Endothelial cell of umbilical vein (primary cell): ENCODE results near the gene CPNE2. TPM values are rescaled to one million over a fixed set of nuclear protein-coding genes. Genes with fewer than 3 reads are reported as not detected.

ENCODE experiments used
- BruUV-seq: library from RNA; stranded (reverse); fragments of 400-500 nt; replicated peaks from 2 replicates; lab custom pipeline; 2021; lab: Mats Ljungman, UMichigan
- CTCF ChIA-PET: fragments of 300-600, 350-600 bp; sonication (Branson Sonifier 250); formaldehyde crosslinking; loops from one replicate; lab custom pipeline; 2021; ENCODE audit warnings: antibody characterized with exemption, inconsistent platforms; lab: Charles Lee
- POLR2A ChIA-PET: fragments of 300-600, 350-600 bp; sonication (Branson Sonifier 250); formaldehyde crosslinking; loops from one replicate; lab custom pipeline; 2021; ENCODE audit warnings: antibody characterized with exemption, inconsistent platforms; lab: Charles Lee
- DNase-seq: peaks from one replicate; pipeline ENCODE4 v3.0.0-alpha.2; 2011; ENCODE audit warnings: low read depth, low spot score
- FAIRE-seq: peaks from 2 replicates; lab custom pipeline; 2011; peaks lifted over from hg19 to GRCh38; lab: Jason Lieb, UNC
- H2AFZ ChIP-seq: 2 replicates; pipeline ENCODE4 v1.6.0; 2012; ENCODE audit warnings: low read depth, low read length, control low read depth, inconsistent platforms
- H3K27ac ChIP-seq: 2 replicates; pipeline ENCODE4 v1.5.1; 2011; ENCODE audit warnings: low read depth, mild to moderate bottlenecking, control low read depth, low read length, moderate library complexity; ENCODE audit not compliant: insufficient read depth
- H3K27me3 ChIP-seq, 2 experiments: 2 replicates each; pipeline versions ENCODE4 v1.6.0 to v1.6.1; 2011; ENCODE audit warnings: low read length in 2 of 2, mixed read lengths in 1 of 2; ENCODE audit not compliant: control insufficient read depth in 2 of 2, insufficient read depth in 2 of 2
- H3K36me3 ChIP-seq, 2 experiments: 2 replicates in 1 of 2; 3 replicates in 1 of 2; pipeline ENCODE4 v1.5.1; 2011; ENCODE audit warnings: low read length in 2 of 2, mild to moderate bottlenecking in 1 of 2, moderate library complexity in 1 of 2; ENCODE audit not compliant: control insufficient read depth in 2 of 2, insufficient read depth in 2 of 2; ENCODE audit errors: extremely low read depth in 1 of 2
- H3K4me1 ChIP-seq: 3 replicates; pipeline ENCODE4 v1.5.1; 2011; ENCODE audit warnings: mild to moderate bottlenecking, low read length; ENCODE audit not compliant: control insufficient read depth, insufficient read depth; ENCODE audit errors: extremely low read depth
- H3K4me2 ChIP-seq: 2 replicates; pipeline ENCODE4 v1.6.1; 2011; ENCODE audit warnings: low read length, control low read depth, mixed read lengths; ENCODE audit not compliant: insufficient read depth
- H3K4me3 ChIP-seq, 3 experiments: fragments of 200-600 bp in 1 of 3; sonication (generic), shearing (Covaris generic) in 1 of 3; replicated peaks in 1 of 3; 2 replicates each; pipeline ENCODE4 v1.5.1; 2011 to 2016; ENCODE audit warnings: control low read depth in 3 of 3, low read length in 3 of 3, mild to moderate bottlenecking in 2 of 3, inconsistent platforms in 1 of 3, low read depth in 1 of 3, moderate library complexity in 1 of 3; ENCODE audit not compliant: insufficient read depth in 1 of 3
- H3K79me2 ChIP-seq: 2 replicates; pipeline ENCODE4 v1.6.0; 2012; ENCODE audit warnings: low read length, inconsistent platforms; ENCODE audit not compliant: control insufficient read depth, insufficient read depth
- H3K9ac ChIP-seq: replicated peaks from 2 replicates; pipeline ENCODE3; 2011; ENCODE audit warnings: low read length, control low read depth; ENCODE audit not compliant: insufficient read depth; ENCODE audit errors: extremely low read depth
- H3K9me1 ChIP-seq: replicated peaks from 3 replicates; pipeline ENCODE4 v1.6.0; 2011; ENCODE audit warnings: mild to moderate bottlenecking, low read length; ENCODE audit not compliant: control insufficient read depth, insufficient read depth; ENCODE audit errors: extremely low read depth
- H3K9me3 ChIP-seq: replicated peaks from 2 replicates; pipeline ENCODE4 v1.5.1; 2012; ENCODE audit warnings: low read length, inconsistent platforms; ENCODE audit not compliant: control insufficient read depth, insufficient read depth
- H4K20me1 ChIP-seq: replicated peaks from 2 replicates; pipeline ENCODE3; 2011; ENCODE audit warnings: mild to moderate bottlenecking, low read length; ENCODE audit not compliant: control insufficient read depth, insufficient read depth; ENCODE audit errors: extremely low read depth
- CTCF ChIP-seq, 2 donors: IDR thresholded peaks; 1 replicate in 1 of 2; 2 replicates in 1 of 2; pipeline ENCODE4 v1.5.1; 2011; ENCODE audit warnings: low read length in 2 of 2, mild to moderate bottlenecking in 2 of 2, moderate library complexity in 2 of 2, control low read depth in 1 of 2, inconsistent platforms in 1 of 2, low read depth in 1 of 2; ENCODE audit not compliant: insufficient read depth in 1 of 2; ENCODE audit errors: extremely low read depth in 1 of 2
- EZH2 ChIP-seq: IDR thresholded peaks from 2 replicates; pipeline ENCODE4 v1.6.1; 2012; ENCODE audit warnings: borderline replicate concordance, low read depth, mild to moderate bottlenecking, moderate library complexity, low read length, inconsistent platforms; ENCODE audit not compliant: severe bottlenecking
- FOS ChIP-seq: IDR thresholded peaks from 2 replicates; pipeline ENCODE4 v1.6.1; 2011; ENCODE audit warnings: mild to moderate bottlenecking, low read length, moderate library complexity, borderline replicate concordance; ENCODE audit not compliant: insufficient read depth
- GATA2 ChIP-seq: IDR thresholded peaks from 2 replicates; pipeline ENCODE4 v1.7.0; 2011; ENCODE audit warnings: low read depth, mild to moderate bottlenecking, moderate library complexity, mixed read lengths, low read length; ENCODE audit not compliant: insufficient read length, insufficient read depth
- JUN ChIP-seq: IDR thresholded peaks from 2 replicates; pipeline ENCODE4 v1.6.1; 2011; ENCODE audit warnings: borderline replicate concordance, low read depth; ENCODE audit not compliant: insufficient read length, insufficient read depth
- MAX ChIP-seq: IDR thresholded peaks from 2 replicates; pipeline ENCODE4 v1.6.1; 2011; ENCODE audit not compliant: insufficient read depth, insufficient read length
- MYC ChIP-seq: IDR thresholded peaks from one replicate; pipeline ENCODE4 v1.6.1; 2011; ENCODE audit warnings: mild to moderate bottlenecking, low read depth, low read length
- POLR2A ChIP-seq: IDR thresholded peaks from 2 replicates; pipeline ENCODE4 v1.6.1; 2012; ENCODE audit warnings: low read depth, mild to moderate bottlenecking, control low read depth, low read length
- POLR2AphosphoS5 ChIP-seq: IDR thresholded peaks from 2 replicates; pipeline ENCODE4 v1.6.1; 2012; ENCODE audit warnings: low read depth, mild to moderate bottlenecking, control low read depth, low read length, moderate library complexity; ENCODE audit not compliant: insufficient read depth
- dilution Hi-C: fragments of 300-500 bp; cut with MboI; formaldehyde crosslinking; loops from one replicate; pipeline ENCODE4 v1.15.0; 2019; ENCODE audit warnings: low sequenced_read_pairs; ENCODE audit not compliant: extremely low pct_ligation_motif_present
- intact Hi-C: fragments of 100-400 bp; cut with micrococcal nuclease; formaldehyde crosslinking; loops from one replicate; pipeline ENCODE4 v1.10.0; 2022
- polyA plus RNA-seq, 4 experiments: library from polyadenylated mRNA; depleted of rRNA in 3 of 4; stranded (reverse) in 3 of 4; unstranded in 1 of 4; fragments of >200 nt; gene quantifications; 2 replicates each; pipeline versions ENCODE4 v1.2.1 to v1.2.3, GENCODE V29; 2011 to 2012; ENCODE audit warnings: missing spikeins in 1 of 4
- total RNA-seq: library from RNA; stranded (reverse); gene quantifications from 2 replicates; pipeline ENCODE4 v1.2.3, GENCODE V29; 2021

Gene CPNE2
- total and polyA plus RNA-seq, 2 donors (not counting 3 experiments of a cell fraction or from before 2014, with no cell fraction given): 91.9 to 187 TPM

GRCh38 chr16:57069635-57070370, 22.6 kb upstream of the CPNE2 start:
- dilution Hi-C loops (no loop called here), intact Hi-C loops (no loop called here)
- TF ChIP-seq EZH2 (no peak), MYC (no peak), POLR2A (no peak), FOS (no peak), GATA2 (no peak), POLR2AphosphoS5 (no peak)
- DNase-seq (no peak), FAIRE-seq (no peak)
- H3K4me1 ChIP-seq: no peaks in the 10 kb centered on the region
- H3K4me3 ChIP-seq: no peak overlapping the region
- ChIA-PET POLR2A (no interaction called here), CTCF (interaction anchor here (0.5 to 1.6 kb wide), 6 partner anchors 14 to 224 kb away, joined by 3 to 4 read pairs (median 4); partner anchors contain the start of gene CPNE2)
- no peaks in the 10 kb centered on the region for H3K36me3 ChIP-seq
- H2AFZ ChIP-seq: no peak overlapping the region
- H3K9me3 ChIP-seq: no peaks in the 10 kb centered on the region
- no TSS peak for BruUV-seq
- H3K9ac ChIP-seq: no peak overlapping the region
- no peak overlapping the region for H3K4me2 ChIP-seq
- H3K9me1 ChIP-seq: no peaks in the 10 kb centered on the region
- H3K27me3 ChIP-seq: no peaks in the 10 kb centered on the region
- no peaks in the 10 kb centered on the region for H4K20me1 ChIP-seq
- no peaks in the 10 kb centered on the region for H3K79me2 ChIP-seq
- no peak overlapping the region for H3K27ac ChIP-seq

GRCh38 chr16:57070424-57070823, 22.0 kb upstream of the CPNE2 start:
- TF ChIP-seq GATA2 (no peak), EZH2 (no peak), MYC (no peak), MAX (no peak), CTCF (IDR thresholded peaks at IDR 0.05; ENCODE audit: extremely low read depth in 1 of 2, insufficient read depth in 1 of 2, low read depth in 1 of 2, low read length in 2 of 2) (no peak), JUN (no peak), POLR2AphosphoS5 (no peak), FOS (no peak), POLR2A (no peak)
- intact Hi-C loops (no loop called here), dilution Hi-C loops (no loop called here)
- no peak overlapping the region for H2AFZ ChIP-seq
- no peaks in the 10 kb centered on the region for H3K27me3 ChIP-seq
- H3K9me3 ChIP-seq: no peaks in the 10 kb centered on the region
- CTCF ChIA-PET: interaction anchor here (0.5 to 1.6 kb wide), 2 partner anchors 106 to 224 kb away, joined by 3 to 4 read pairs; no protein-coding TSS in a partner anchor
- H4K20me1 ChIP-seq: no peaks in the 10 kb centered on the region
- H3K27ac ChIP-seq: no peak overlapping the region
- FAIRE-seq: no peak
- no peaks in the 10 kb centered on the region for H3K9me1 ChIP-seq
- H3K36me3 ChIP-seq: no peaks in the 10 kb centered on the region
- BruUV-seq: no TSS peak
- DNase-seq: no peak
- H3K9ac ChIP-seq: no peak overlapping the region
- no peaks in the 10 kb centered on the region for H3K4me1 ChIP-seq
- H3K4me3 ChIP-seq: no peak overlapping the region
- no peak overlapping the region for H3K4me2 ChIP-seq
- H3K79me2 ChIP-seq: no peaks in the 10 kb centered on the region
- POLR2A ChIA-PET: no interaction called here
